PC-3 (cell line): ENCODE measurements around the gene SORL1-AS1.

ENCODE experiments used
- CTCF ChIP-seq: fragments of 300-600 bp; sonication (generic); conservative IDR thresholded peaks from 2 replicates; pipeline ENCODE4 v1.5.1; 2017; ENCODE audit warnings: antibody characterized with exemption, low read depth, mild to moderate bottlenecking, low read length
- EZH2 ChIP-seq: fragments of 300-600 bp; sonication (generic); IDR thresholded peaks from one replicate; pipeline ENCODE4 v1.6.1; 2017; ENCODE audit warnings: antibody characterized with exemption, mild to moderate bottlenecking, low read length; ENCODE audit not compliant: unreplicated experiment

- TF ChIP-seq EZH2 (no peak), CTCF (no peak)
These were observed 7.5 kb downstream of the SORL1-AS1 start for GRCh38 chr11:121445071-121445768.
